Measurements from ENCODE around the gene BCL2L12. TPM values are rescaled to one million over a fixed set of nuclear protein-coding genes. Genes with fewer than 3 reads are reported as not detected.
"Not testable (repeated sequence)": the region's sequence is repeated elsewhere in the genome, so short reads cannot be mapped to it uniquely, and the experiment has no call there.

Gene BCL2L12
- 10 to 100 TPM; 70.5 to 75.6 TPM for total RNA-seq

- Mint-ChIP-seq H3K36me3 (ENCODE audit: low read depth) (peaks cover 20% of the 10 kb centered on the region), H3K9me3 (no peaks in the 10 kb centered on the region), H3K4me3 (peak within 1 kb of the TSS; percentile 98), H3K27ac (peak within 1 kb of the TSS; percentile 93), H3K4me1 (ENCODE audit: low read depth) (peaks cover 35% of the 10 kb centered on the region), H3K27me3 (ENCODE audit: low read depth) (no peaks in the 10 kb centered on the region)
- CTCF ChIA-PET: interaction anchor here (0.6 to 2.2 kb wide), 4 partner anchors 10 to 86 kb away, joined by 3 to 7 read pairs (median 4); no protein-coding TSS in a partner anchor
- intact Hi-C loops (cut with micrococcal nuclease): loop anchor here (1.0 kb wide), 4 partner anchors 11 to 211 kb away; partner anchors contain the start of gene RRAS
- peak; percentile 100 for DNase-seq
These were observed at the start of gene BCL2L12, which contains the start of gene IRF3 for GRCh38 chr19:49665351-49666119. Gene BCL2L12, plus strand, starts transcription at chr19:49665933. Its CDS starts 760 bp downstream, at chr19:49666693. Gene IRF3, minus strand, starts transcription at chr19:49665857. Its CDS starts 1,019 bp downstream, at chr19:49664838.

GRCh38 chr19:49616532-49616931 lies 49.2 kb upstream of the BCL2L12 start:
- Mint-ChIP-seq H3K4me3 (no peak overlapping the region), H3K27ac (no peak overlapping the region), H3K36me3 (ENCODE audit: low read depth) (peaks cover 35% of the 10 kb centered on the region), H3K9me3 (no peaks in the 10 kb centered on the region), H3K27me3 (ENCODE audit: low read depth) (no peaks in the 10 kb centered on the region), H3K4me1 (ENCODE audit: low read depth) (peaks cover 13% of the 10 kb centered on the region)
- intact Hi-C loops (cut with micrococcal nuclease): loop anchor here (2.0 kb wide), 1 partner anchor 56 kb away; no protein-coding TSS in a partner anchor
- DNase-seq: no peak
- CTCF ChIA-PET: no interaction called here

GRCh38 chr19:49616945-49617344 lies 48.8 kb upstream of the BCL2L12 start:
- no peak for DNase-seq
- CTCF ChIA-PET: interaction anchor here (1.4 kb wide), 1 partner anchor 56 kb away, joined by 3 read pairs; no protein-coding TSS in a partner anchor
- peaks cover 35% of the 10 kb centered on the region for H3K36me3 Mint-ChIP-seq (ENCODE audit: low read depth)
- no peak overlapping the region for H3K27ac Mint-ChIP-seq
- intact Hi-C loops (cut with micrococcal nuclease): loop anchor here (2.0 kb wide), 1 partner anchor 56 kb away; no protein-coding TSS in a partner anchor
- H3K4me1 Mint-ChIP-seq (ENCODE audit: low read depth): peaks cover 13% of the 10 kb centered on the region
- no peaks in the 10 kb centered on the region for H3K9me3 Mint-ChIP-seq
- no peaks in the 10 kb centered on the region for H3K27me3 Mint-ChIP-seq (ENCODE audit: low read depth)
- H3K4me3 Mint-ChIP-seq: no peak overlapping the region

- DNase-seq; H3K4me1 Mint-ChIP-seq (ENCODE audit: low read depth); H3K4me3 Mint-ChIP-seq; H3K27ac Mint-ChIP-seq; H3K9me3 Mint-ChIP-seq; H3K27me3 Mint-ChIP-seq (ENCODE audit: low read depth): not testable (repeated sequence)
- CTCF ChIA-PET: interaction anchor here (1.4 kb wide), 1 partner anchor 55 kb away, joined by 3 read pairs; no protein-coding TSS in a partner anchor
- peaks cover 36% of the 10 kb centered on the region for H3K36me3 Mint-ChIP-seq (ENCODE audit: low read depth)
- intact Hi-C loops (cut with micrococcal nuclease): loop anchor here (2.0 kb wide), 1 partner anchor 55 kb away; no protein-coding TSS in a partner anchor
These were observed 47.9 kb upstream of the BCL2L12 start for GRCh38 chr19:49617860-49618259.

GRCh38 chr19:49624967-49625910 lies 40.5 kb upstream of the BCL2L12 start:
- no peak for DNase-seq
- intact Hi-C loops (cut with micrococcal nuclease): no loop called here
- Mint-ChIP-seq H3K4me1 (ENCODE audit: low read depth) (no peaks in the 10 kb centered on the region), H3K9me3 (no peaks in the 10 kb centered on the region), H3K36me3 (ENCODE audit: low read depth) (peaks cover 3% of the 10 kb centered on the region), H3K27ac (no peak overlapping the region), H3K4me3 (no peak overlapping the region), H3K27me3 (ENCODE audit: low read depth) (no peaks in the 10 kb centered on the region)
- CTCF ChIA-PET: no interaction called here

- intact Hi-C loops (cut with micrococcal nuclease): no loop called here
- no peak overlapping the region for H3K27ac Mint-ChIP-seq
- no peaks in the 10 kb centered on the region for H3K27me3 Mint-ChIP-seq (ENCODE audit: low read depth)
- H3K36me3 Mint-ChIP-seq (ENCODE audit: low read depth): peaks cover 3% of the 10 kb centered on the region
- no peaks in the 10 kb centered on the region for H3K4me1 Mint-ChIP-seq (ENCODE audit: low read depth)
- H3K4me3 Mint-ChIP-seq: no peak overlapping the region
- CTCF ChIA-PET: no interaction called here
- no peaks in the 10 kb centered on the region for H3K9me3 Mint-ChIP-seq
- no peak for DNase-seq
These were observed 39.5 kb upstream of the BCL2L12 start for GRCh38 chr19:49626226-49626625.

- Mint-ChIP-seq H3K4me1 (ENCODE audit: low read depth) (no peaks in the 10 kb centered on the region), H3K4me3 (no peak overlapping the region), H3K27me3 (ENCODE audit: low read depth) (no peaks in the 10 kb centered on the region), H3K36me3 (ENCODE audit: low read depth) (peaks cover 1% of the 10 kb centered on the region), H3K9me3 (no peaks in the 10 kb centered on the region), H3K27ac (no peak overlapping the region)
- intact Hi-C loops (cut with micrococcal nuclease): no loop called here
- CTCF ChIA-PET: interaction anchor here (0.6 kb wide), 1 partner anchor 21 kb away, joined by 3 read pairs; no protein-coding TSS in a partner anchor
- DNase-seq: no peak
These were observed 36.1 kb upstream of the BCL2L12 start for GRCh38 chr19:49629659-49630058.

- H3K36me3 Mint-ChIP-seq (ENCODE audit: low read depth): peaks cover 1% of the 10 kb centered on the region
- intact Hi-C loops (cut with micrococcal nuclease): no loop called here
- no peaks in the 10 kb centered on the region for H3K27me3 Mint-ChIP-seq (ENCODE audit: low read depth)
- H3K27ac Mint-ChIP-seq: peak overlapping the region; percentile 11
- CTCF ChIA-PET: interaction anchor here (0.5 to 1.2 kb wide), 4 partner anchors 9 to 953 kb away, joined by 3 to 4 read pairs (median 4); partner anchors contain the start of gene RRAS
- H3K9me3 Mint-ChIP-seq: no peaks in the 10 kb centered on the region
- no peaks in the 10 kb centered on the region for H3K4me1 Mint-ChIP-seq (ENCODE audit: low read depth)
- H3K4me3 Mint-ChIP-seq: no peak overlapping the region
- DNase-seq: no peak
These were observed 34.6 kb upstream of the BCL2L12 start for GRCh38 chr19:49631014-49631588.

GRCh38 chr19:49631610-49632192 lies 34.0 kb upstream of the BCL2L12 start:
- no peak overlapping the region for H3K4me3 Mint-ChIP-seq
- H3K27ac Mint-ChIP-seq: no peak overlapping the region
- intact Hi-C loops (cut with micrococcal nuclease): no loop called here
- H3K4me1 Mint-ChIP-seq (ENCODE audit: low read depth): no peaks in the 10 kb centered on the region
- CTCF ChIA-PET: interaction anchor here (0.5 to 1.2 kb wide), 4 partner anchors 8 to 952 kb away, joined by 3 to 4 read pairs (median 4); partner anchors contain the start of gene RRAS
- peaks cover 1% of the 10 kb centered on the region for H3K36me3 Mint-ChIP-seq (ENCODE audit: low read depth)
- DNase-seq: no peak
- H3K27me3 Mint-ChIP-seq (ENCODE audit: low read depth): no peaks in the 10 kb centered on the region
- no peaks in the 10 kb centered on the region for H3K9me3 Mint-ChIP-seq

GRCh38 chr19:49632576-49632975 lies 33.2 kb upstream of the BCL2L12 start:
- Mint-ChIP-seq H3K4me3 (no peak overlapping the region), H3K27me3 (ENCODE audit: low read depth) (no peaks in the 10 kb centered on the region), H3K36me3 (ENCODE audit: low read depth) (peaks cover 1% of the 10 kb centered on the region), H3K4me1 (ENCODE audit: low read depth) (no peaks in the 10 kb centered on the region), H3K27ac (no peak overlapping the region), H3K9me3 (no peaks in the 10 kb centered on the region)
- CTCF ChIA-PET: interaction anchor here (0.6 kb wide), 1 partner anchor 64 kb away, joined by 3 read pairs; no protein-coding TSS in a partner anchor
- intact Hi-C loops (cut with micrococcal nuclease): no loop called here
- DNase-seq: no peak

- CTCF ChIA-PET; DNase-seq; H3K4me3 Mint-ChIP-seq; H3K27me3 Mint-ChIP-seq (ENCODE audit: low read depth); H3K36me3 Mint-ChIP-seq (ENCODE audit: low read depth); H3K27ac Mint-ChIP-seq; intact Hi-C loops (cut with micrococcal nuclease); H3K4me1 Mint-ChIP-seq (ENCODE audit: low read depth); H3K9me3 Mint-ChIP-seq: not testable (repeated sequence)
These were observed 32.5 kb upstream of the BCL2L12 start for GRCh38 chr19:49633273-49633672.
